Measurements from ENCODE around the gene MROH9.

GRCh38 chr1:171084870-171085269, 149.5 kb downstream of the MROH9 start:
- TF ChIP-seq, protein P1, sequence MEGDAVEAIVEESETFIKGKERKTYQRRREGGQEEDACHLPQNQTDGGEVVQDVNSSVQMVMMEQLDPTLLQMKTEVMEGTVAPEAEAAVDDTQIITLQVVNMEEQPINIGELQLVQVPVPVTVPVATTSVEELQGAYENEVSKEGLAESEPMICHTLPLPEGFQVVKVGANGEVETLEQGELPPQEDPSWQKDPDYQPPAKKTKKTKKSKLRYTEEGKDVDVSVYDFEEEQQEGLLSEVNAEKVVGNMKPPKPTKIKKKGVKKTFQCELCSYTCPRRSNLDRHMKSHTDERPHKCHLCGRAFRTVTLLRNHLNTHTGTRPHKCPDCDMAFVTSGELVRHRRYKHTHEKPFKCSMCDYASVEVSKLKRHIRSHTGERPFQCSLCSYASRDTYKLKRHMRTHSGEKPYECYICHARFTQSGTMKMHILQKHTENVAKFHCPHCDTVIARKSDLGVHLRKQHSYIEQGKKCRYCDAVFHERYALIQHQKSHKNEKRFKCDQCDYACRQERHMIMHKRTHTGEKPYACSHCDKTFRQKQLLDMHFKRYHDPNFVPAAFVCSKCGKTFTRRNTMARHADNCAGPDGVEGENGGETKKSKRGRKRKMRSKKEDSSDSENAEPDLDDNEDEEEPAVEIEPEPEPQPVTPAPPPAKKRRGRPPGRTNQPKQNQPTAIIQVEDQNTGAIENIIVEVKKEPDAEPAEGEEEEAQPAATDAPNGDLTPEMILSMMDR (IDR thresholded peaks at IDR 0.05; ENCODE audit: low read depth, low read length): no peak
- TF ChIP-seq POLR2A (IDR thresholded peaks at IDR 0.05; ENCODE audit: extremely low read depth, insufficient read length) (no peak), MYC (IDR thresholded peaks at IDR 0.05; ENCODE audit: low read depth, low read length) (no peak)
